GM18511 (cell line): ENCODE results near the gene ARHGAP1.

ENCODE experiments used
- ATAC-seq: cut with Tn5 transposase; IDR thresholded peaks from one replicate; pipeline ENCODE4 v1.9.1; 2021; ENCODE audit warnings: mild to moderate bottlenecking, moderate library complexity; ENCODE audit not compliant: unreplicated experiment

The ARHGAP1 gene

GRCh38 chr11:46643531-46643930 lies 56.9 kb downstream of the ARHGAP1 start:
- no peak for ATAC-seq

- ATAC-seq: no peak
Measured at GRCh38 chr11:46642627-46643335, 57.6 kb downstream of the ARHGAP1 start.

- ATAC-seq: no peak
Measured at GRCh38 chr11:46641639-46642038, 58.8 kb downstream of the ARHGAP1 start.

GRCh38 chr11:46640036-46640788 lies 60.2 kb downstream of the ARHGAP1 start:
- no peak for ATAC-seq

- no peak for ATAC-seq
Measured at GRCh38 chr11:46639197-46639839, 61.1 kb downstream of the ARHGAP1 start.

GRCh38 chr11:46637546-46637945 lies 62.9 kb downstream of the ARHGAP1 start:
- no peak for ATAC-seq

GRCh38 chr11:46635557-46636139 lies 64.8 kb downstream of the ARHGAP1 start:
- ATAC-seq: no peak

- no peak for ATAC-seq
Measured at GRCh38 chr11:46633291-46634217, 66.9 kb downstream of the ARHGAP1 start.

- no peak for ATAC-seq
Measured at GRCh38 chr11:46632502-46632901, 67.9 kb downstream of the ARHGAP1 start.

- ATAC-seq: no peak
Measured at GRCh38 chr11:46631676-46632075, 68.7 kb downstream of the ARHGAP1 start.

- ATAC-seq: no peak
Measured at GRCh38 chr11:46630237-46630636, 70.2 kb downstream of the ARHGAP1 start.

GRCh38 chr11:46628961-46629360 lies 71.5 kb downstream of the ARHGAP1 start:
- no peak for ATAC-seq
